ENCODE measurements around the gene WFIKKN2.
"Not testable (repeated sequence)": the region's sequence is repeated elsewhere in the genome, so short reads cannot be mapped to it uniquely, and the experiment has no call there.

Gene WFIKKN2

GRCh38 chr17:50858486-50859225 lies 23.3 kb downstream of the WFIKKN2 start:
- DNase-seq, result no peak

- DNase-seq, result not testable (repeated sequence)
These were observed 24.3 kb downstream of the WFIKKN2 start for GRCh38 chr17:50859727-50860126.

GRCh38 chr17:50861334-50861676 lies 25.9 kb downstream of the WFIKKN2 start:
- DNase-seq, result no peak

- no peak for DNase-seq
These were observed 26.6 kb downstream of the WFIKKN2 start for GRCh38 chr17:50861822-50862528.

GRCh38 chr17:50863221-50863843 lies 27.9 kb downstream of the WFIKKN2 start:
- peak; percentile 24 for DNase-seq

- DNase-seq, result no peak
These were observed 28.5 kb downstream of the WFIKKN2 start for GRCh38 chr17:50863931-50864330.

GRCh38 chr17:50864747-50865059 lies 29.3 kb downstream of the WFIKKN2 start:
- no peak for DNase-seq

- peak; percentile 40 for DNase-seq
These were observed 29.9 kb downstream of the WFIKKN2 start for GRCh38 chr17:50865060-50865867.

GRCh38 chr17:50865868-50866260 lies 30.5 kb downstream of the WFIKKN2 start:
- DNase-seq, result no peak

- peak; percentile 97 for DNase-seq
These were observed 31.0 kb downstream of the WFIKKN2 start, which contains the start of gene TOB1 for GRCh38 chr17:50866261-50866949. Gene TOB1, minus strand, starts transcription at chr17:50866354. Its CDS starts 2,337 bp downstream, at chr17:50864017.

- peak; percentile 60 for DNase-seq
These were observed 31.6 kb downstream of the WFIKKN2 start for GRCh38 chr17:50866950-50867362.

- peak; percentile 77 for DNase-seq
These were observed 32.2 kb downstream of the WFIKKN2 start for GRCh38 chr17:50867363-50868139.

- no peak for DNase-seq
These were observed 32.7 kb downstream of the WFIKKN2 start for GRCh38 chr17:50868140-50868438.

- DNase-seq, result no peak
These were observed 33.2 kb downstream of the WFIKKN2 start for GRCh38 chr17:50868602-50869001.

GRCh38 chr17:50871364-50871763 lies 36.0 kb downstream of the WFIKKN2 start:
- DNase-seq, result peak; percentile 55

GRCh38 chr17:50871898-50872297 lies 36.5 kb downstream of the WFIKKN2 start:
- no peak for DNase-seq

GRCh38 chr17:50872710-50873424 lies 37.5 kb downstream of the WFIKKN2 start:
- DNase-seq, result peak; percentile 37

- DNase-seq, result no peak
These were observed 39.7 kb downstream of the WFIKKN2 start for GRCh38 chr17:50875074-50875473.

- not testable (repeated sequence) for DNase-seq
These were observed 41.7 kb downstream of the WFIKKN2 start for GRCh38 chr17:50877042-50877441.

GRCh38 chr17:50877838-50878237 lies 42.5 kb downstream of the WFIKKN2 start:
- no peak for DNase-seq

GRCh38 chr17:50879086-50879485 lies 43.7 kb downstream of the WFIKKN2 start:
- DNase-seq, result no peak

Data from activated gamma-delta T cell treated with Interleukin-2 at 50 U/mL for 16 hours (primary cell).